Epidermal melanocyte (primary cell): ENCODE results near the gene TMEM138.

ENCODE experiments used
- DNase-seq: peaks from one replicate; pipeline ENCODE4 v3.0.0; 2011; ENCODE audit warnings: low spot score; ENCODE audit not compliant: insufficient read length

The TMEM138 gene

DNA sequence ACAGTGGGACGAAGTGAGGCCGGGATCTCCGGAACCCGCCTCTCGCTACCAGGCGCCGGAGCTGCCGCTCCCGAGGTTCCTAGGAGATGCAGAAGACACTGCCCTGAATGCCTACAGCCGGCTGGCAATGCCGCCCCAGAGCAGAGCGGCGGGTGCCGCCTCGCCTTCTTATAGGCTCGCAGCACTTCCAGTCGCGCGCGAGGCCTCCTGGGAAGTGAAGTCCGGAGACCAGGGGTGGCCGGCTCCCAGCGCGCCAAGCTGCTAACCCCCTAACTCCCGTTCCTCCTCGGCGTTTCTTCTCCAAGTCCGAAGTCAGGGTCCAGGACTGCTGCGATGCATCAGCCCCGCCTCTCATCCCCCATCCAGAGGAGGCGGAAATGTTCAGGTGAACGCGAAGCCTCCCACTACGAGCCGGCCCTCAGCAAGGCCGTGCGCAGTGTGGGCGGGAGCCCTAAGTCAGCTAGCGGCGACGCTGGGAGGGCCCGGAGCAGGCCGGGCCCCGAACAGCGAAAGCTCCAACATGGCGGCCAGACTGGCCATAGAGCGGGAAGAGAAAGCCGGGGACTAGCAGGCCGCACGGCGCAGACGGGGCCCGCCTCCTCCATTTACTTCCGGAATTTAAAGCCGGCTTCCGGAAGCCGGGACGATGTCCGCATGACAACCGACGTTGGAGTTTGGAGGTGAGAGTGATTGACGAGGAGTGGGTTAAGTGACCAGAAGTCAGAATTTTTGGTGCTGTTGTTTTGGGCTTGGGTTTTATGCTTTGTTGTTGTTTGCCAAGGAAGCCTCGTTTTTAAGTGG is at the start of gene TMEM138, which contains the start of gene CYB561A3:
TMEM138 (plus strand) TSS at position 634 of the 801 bp plus-strand sequence. CDS start 2,017 bp downstream, outside the sequence.
CYB561A3 (minus strand) TSS at position 142 of the 801 bp plus-strand sequence. CDS start 5,169 bp downstream, outside the sequence.
- DNase-seq, result peak; percentile 88

DNA sequence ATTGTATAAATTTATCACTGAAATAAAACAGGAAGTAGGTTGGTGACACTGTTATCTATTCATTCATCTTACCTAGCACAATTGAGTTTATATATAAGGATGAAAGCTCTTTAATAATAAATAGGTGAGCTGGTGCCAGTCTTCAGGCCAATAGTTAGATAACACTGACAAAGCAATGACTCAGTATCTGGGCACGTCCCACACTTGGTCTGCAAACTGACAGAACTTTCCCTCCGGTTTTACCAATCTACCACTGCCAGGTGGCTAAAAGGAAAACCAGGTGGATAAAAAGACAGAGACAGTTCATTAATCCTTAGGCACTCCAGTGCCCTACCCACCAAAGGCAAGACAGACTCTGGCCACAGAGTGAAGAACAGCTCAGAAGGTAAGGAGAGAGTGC is 46.9 kb upstream of the TMEM138 start:
- DNase-seq, result no peak

GRCh38 chr11:61325649-61326414 is 36.3 kb upstream of the TMEM138 start:
- no peak for DNase-seq

GRCh38 chr11:61327669-61328071 is 34.5 kb upstream of the TMEM138 start:
- DNase-seq, result no peak

DNA sequence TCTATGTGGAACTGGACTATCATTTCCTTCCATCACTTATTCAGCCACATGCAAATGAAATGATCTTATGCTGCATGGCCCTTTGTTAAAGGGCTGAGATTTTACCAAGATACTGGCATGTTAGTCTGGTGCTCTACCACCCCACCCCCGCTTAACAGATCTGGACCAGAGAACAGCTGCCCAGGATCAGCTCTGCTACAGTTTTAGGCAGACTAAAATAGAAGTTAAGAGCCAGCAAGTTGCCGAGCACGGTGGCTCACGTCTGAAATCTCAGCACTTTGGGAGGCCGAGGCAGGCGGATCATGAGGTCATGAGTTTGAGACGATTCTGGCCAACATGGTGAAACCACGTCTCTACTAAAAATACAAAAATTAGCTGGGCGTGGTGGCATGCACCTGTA is 33.8 kb upstream of the TMEM138 start:
- no peak for DNase-seq

GRCh38 chr11:61329871-61330270 is 32.3 kb upstream of the TMEM138 start:
- DNase-seq, result no peak

DNA sequence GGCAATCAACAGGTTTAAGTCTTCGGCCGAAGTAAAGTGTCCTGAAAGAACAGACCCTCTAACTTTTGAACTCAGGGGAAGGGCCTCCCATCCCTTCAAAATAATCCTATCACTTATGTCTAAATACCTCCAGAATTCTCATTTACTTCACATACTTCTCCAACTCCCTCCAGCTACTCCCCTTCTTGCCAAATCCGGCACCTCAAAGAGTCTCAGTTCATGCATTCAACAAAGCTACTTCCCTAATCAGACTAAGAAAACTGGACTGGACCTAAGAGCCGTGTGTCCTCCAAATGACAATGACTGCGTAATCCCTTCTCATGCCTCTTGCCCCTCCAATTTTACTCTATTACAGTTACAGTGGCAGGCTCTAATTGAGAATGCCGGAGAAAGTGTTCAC is 30.5 kb upstream of the TMEM138 start:
- DNase-seq, result no peak

GRCh38 chr11:61332281-61332796 is 29.8 kb upstream of the TMEM138 start:
- no peak for DNase-seq

DNA sequence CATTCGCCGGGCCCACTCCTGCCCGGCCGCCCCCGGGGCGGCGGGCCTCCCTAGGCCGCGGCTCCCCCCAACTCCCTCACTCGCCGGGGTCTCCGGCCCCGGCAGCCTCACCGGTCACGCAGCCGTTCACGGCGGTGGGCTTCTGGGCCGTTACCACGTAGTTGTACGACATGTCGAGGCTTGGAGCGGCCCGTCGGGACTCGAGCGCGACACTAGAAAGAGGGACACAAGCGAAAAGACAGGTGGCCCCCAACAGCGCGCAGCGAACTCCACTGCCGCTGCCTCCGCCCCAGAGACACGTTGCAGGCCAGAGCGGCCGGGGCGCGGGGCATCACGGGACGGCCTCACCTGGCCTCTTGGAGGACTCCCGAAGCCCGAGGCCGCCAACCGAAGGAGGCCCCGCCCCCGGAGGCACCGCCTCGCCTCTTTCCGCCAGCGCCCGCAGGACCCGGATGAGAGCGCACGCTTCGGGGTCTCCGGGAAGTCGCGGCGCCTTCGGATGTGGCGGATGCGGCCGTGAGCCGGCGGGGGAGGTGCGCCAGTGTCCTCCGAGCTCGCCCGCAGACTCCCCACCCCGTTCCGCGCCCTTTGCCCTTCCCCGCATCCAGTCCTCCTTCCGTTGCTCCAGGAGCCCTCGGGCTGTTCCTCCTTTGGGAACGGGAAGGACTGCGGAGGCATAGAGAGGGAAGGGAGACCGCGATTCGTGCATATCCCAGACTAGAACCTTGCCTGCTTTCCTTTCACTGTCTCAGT is 29.2 kb upstream of the TMEM138 start, which contains the start of the genes DDB1 and TKFC:
DDB1 (minus strand) TSS at position 309 of the 753 bp plus-strand sequence; CDS start at position 172, 137 bp downstream.
TKFC (plus strand) TSS at position 432 of the 753 bp plus-strand sequence. CDS start 1,501 bp downstream, outside the sequence.
- DNase-seq, result peak; percentile 94

DNA sequence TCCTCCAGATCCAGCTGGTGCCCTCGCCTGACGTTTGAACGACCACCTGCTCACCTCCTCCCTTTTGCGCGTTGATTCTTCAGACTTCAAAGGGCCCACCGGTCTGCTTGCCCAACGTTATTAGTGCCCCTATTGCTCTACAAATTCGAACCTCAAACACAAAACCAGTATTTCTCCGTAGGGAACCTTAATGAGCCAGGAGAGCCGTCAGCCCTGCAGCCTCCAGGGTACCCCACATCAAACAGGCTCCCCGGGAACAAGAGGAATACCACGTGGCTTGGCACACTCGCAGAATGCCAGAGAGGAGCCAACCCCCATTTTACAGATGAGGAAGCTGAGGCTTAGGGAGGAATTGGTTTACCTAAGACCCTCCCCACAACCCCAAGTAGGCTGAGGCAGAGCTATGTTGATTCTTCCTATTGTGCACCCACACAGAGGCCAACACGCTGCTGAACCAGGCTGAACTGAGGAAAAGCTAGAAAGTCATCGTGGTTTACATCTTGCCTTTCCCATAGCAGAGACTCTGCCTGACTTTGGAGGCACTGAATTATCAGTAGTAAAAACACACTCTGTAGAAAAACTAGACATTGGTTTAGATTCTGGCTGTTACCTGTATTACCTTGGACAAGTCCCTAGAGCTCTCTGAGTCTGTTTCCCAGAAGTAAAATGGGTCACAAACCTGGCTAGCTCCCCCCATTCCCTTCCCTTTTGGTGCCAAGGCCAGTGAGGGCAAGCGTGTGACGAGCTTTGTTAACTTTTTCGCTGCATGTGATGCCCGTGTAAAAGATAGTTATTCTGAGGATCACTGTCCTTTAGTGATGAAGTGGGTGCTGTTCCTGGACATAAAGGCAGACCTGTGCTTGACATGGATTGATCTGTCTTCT is 28.4 kb upstream of the TMEM138 start:
- DNase-seq, result no peak

DNA sequence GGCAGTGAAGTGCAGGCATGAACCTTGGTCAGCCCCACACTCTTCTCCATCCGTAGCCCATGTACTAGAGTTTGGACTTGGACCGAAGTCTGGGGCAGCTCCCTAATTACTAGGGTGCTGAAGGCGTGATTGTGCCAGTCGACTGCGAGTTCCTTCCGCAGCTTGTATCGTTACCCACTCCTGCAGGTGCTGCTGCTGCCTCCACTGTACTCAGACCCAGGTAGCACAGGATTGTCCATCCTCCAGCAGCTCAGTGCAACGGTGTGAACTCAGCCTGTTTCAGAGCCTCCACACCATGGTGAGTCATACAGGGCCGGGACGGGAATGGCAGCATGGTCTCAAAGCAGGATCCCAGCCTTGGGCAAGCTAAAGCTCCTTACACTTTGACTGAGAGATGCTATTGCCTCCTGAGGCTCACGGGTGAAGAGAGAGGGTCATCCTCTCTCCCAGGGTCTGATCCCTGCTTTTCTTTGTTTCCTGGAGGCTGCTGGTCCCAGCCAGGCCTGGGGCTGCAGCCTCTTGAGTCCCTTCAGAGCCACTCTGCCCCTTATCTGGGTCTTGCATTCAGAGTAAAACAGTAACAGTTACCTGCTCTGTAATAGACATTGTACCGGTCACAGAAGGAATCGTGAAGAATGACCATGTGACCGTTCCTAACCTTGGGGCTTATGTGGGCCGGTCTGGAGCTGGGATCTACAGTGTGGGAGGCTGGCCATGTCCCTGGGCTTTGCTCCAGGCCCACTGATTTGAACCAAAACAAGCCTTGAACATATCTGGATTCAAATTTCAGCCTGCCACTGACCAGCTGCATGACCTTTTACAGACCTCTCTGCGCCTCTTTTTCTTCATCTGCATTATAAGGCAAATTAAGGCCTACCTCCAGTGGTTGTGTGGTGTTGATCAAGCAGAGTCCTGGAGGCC is 27.5 kb upstream of the TMEM138 start:
- DNase-seq, result no peak

DNA sequence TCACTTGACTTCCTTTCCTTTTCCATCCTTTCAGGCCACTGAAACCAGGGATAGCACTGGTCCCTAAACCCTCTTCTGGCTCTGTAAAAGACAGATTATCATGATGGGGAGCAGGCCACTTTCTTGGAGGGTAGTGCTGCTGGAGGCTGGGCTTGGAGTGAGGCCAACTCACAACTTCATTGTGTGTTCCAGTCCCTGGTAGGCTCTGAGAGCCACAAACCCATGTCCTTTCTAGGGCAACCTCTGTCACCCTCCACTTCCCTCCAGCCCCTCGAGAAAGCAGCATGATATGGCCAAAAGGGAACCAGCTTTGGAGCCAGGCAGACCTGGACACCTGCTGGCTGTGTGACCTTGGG is 26.8 kb upstream of the TMEM138 start:
- DNase-seq, result no peak

DNA sequence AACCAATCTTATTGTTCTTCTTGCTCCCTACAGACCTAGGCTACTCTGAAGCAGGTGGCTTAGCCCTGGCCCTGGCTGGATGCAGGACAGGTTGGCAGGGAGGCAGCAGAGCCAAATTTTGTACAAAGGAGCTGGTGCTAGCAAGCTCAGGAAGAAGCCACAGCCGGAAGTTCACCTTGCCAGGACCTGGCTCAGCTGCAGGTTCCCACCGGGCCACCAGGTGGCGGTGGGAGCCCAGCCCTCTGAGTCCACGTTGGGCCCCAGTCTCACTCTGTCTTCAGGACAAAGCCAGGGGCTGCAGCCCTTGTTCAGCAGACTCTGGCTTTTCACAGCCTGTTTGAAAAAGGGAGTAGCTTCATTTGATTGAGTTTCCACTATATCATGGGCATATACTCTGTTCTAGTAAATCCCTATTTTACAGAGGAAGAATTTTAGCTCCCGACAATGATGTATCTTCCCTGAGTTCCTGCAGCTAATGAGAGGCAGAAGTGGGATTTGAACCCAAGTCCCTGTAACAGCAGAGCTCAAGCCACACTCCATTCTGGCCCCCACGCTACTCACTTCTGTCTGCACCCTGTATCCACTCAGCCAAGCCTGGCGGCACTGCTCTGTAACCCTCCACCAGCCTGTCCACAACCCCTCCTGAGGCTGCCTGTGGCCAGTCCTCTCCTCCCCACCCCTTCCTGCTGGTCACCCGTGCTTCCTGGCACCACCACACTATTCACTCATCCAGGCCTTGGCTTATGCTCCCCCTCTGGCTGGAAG is 25.8 kb upstream of the TMEM138 start:
- peak; percentile 76 for DNase-seq

DNA sequence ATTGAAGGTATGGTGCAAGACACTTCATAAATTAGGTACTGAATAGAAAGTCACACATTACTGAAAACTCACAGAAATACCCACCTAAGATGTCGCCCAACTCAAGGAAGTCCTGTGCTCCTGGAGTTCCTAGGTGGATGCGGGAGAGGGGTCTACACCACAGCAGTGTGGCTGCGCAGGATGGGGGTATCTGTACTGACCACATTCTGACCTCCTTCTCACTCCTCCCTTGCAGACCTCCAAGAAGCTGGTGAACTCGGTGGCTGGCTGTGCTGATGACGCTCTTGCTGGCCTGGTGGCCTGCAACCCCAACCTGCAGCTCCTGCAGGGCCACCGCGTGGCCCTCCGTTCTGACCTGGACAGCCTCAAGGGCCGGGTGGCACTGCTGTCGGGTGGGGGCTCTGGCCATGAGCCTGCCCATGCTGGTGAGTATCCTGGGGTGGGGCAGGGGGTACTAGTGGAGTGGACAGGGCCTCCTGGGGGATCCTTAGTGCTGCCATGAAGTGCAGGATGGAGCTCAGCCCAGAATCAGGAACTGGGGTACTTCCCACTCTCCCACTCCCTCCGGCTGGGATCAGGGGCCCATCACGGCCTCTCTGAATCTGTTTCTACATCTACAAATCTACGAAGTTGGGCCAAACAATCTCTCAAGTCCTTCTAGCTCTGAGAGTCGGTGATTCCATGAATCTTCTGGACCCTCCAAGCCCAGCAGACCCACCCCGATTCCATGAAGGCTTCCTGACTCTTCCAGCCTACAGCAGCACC is 24.3 kb upstream of the TMEM138 start:
- DNase-seq, result no peak

- no peak for DNase-seq
Observed at GRCh38 chr11:61338783-61339489, 23.2 kb upstream of the TMEM138 start.

DNA sequence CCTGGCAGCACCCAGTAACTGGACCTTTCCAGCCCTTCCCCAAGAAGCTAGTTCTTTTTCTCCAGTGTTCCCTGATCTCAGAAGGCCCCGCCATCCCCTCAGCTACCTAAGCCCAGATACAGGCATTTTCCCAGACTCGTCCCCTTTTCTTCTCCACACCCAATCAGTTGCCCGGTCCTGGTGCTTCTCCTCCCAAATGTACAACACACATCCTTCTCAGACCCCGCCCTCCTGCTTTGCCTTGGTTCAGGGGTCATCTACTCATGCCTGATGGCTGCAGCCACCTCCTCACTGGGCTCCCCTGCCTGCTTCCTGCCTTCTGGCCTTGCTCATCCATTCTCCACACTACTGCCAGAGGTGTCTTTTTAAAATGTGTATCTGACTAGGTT is 22.7 kb upstream of the TMEM138 start:
- no peak for DNase-seq

GRCh38 chr11:61340979-61341378 is 21.2 kb upstream of the TMEM138 start:
- no peak for DNase-seq
